GM18907 (cell line): Measurements from ENCODE around the gene ROR2.

ENCODE experiments used
- ATAC-seq: cut with Tn5 transposase; IDR thresholded peaks from one replicate; pipeline ENCODE4 v1.9.1; 2021; ENCODE audit warnings: mild to moderate bottlenecking, moderate library complexity; ENCODE audit not compliant: unreplicated experiment

The ROR2 gene

DNA sequence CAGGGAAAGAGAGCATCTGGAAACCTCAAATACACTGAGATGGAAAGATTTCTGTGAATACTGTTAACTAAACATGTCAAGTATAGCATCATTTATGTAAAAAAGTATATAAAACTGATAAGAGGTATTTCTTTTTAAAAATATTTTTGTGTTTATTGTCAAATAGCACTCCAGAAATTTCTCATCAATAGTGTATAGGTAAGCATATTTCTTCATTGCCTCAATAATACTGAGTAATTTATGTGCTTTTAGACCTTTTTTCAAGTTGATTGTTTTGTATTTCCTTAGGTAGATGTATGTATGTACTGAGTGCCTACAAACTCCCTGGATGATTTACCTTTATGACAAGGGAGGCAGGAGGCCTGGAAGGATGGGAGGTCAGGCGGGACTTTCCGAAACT lies 196.3 kb downstream of the ROR2 start:
- ATAC-seq, result no peak

DNA sequence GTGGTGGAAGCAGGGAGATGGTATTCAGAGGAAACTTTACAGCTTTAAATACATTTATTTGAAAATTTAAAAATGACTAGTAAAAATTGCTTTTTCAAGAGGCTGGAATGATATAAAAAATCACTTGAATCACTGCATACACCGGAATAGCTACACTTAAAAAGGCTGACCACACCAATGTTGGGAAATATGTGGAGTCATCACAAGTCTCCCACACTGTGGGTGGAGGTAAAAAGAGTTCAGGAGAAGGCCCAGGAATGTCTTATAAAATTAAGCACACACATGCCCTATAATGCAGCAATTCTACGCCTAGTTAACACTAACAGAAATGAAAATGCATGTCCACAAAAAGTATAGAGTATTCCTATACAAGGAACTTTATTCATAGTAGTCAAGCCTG lies 198.1 kb downstream of the ROR2 start:
- ATAC-seq, result no peak

DNA sequence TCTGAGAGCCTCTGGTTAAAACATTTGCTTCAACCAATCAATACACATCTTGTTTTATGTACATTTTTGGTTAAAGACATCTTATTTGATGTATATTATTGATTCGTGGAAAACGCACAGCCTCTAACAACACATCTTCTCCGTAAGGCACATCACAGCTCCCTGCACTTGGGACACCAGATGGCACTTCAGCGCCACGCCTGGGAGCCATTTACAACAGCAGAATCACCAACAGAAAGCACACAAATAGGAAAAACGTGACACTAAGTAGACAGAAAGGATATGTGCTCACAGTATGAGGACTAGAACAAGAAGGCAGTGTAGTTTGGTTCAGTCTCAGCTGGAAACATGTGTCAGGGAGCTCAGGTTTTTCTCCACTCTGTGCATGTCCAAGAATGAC lies 199.7 kb downstream of the ROR2 start:
- no peak for ATAC-seq

DNA sequence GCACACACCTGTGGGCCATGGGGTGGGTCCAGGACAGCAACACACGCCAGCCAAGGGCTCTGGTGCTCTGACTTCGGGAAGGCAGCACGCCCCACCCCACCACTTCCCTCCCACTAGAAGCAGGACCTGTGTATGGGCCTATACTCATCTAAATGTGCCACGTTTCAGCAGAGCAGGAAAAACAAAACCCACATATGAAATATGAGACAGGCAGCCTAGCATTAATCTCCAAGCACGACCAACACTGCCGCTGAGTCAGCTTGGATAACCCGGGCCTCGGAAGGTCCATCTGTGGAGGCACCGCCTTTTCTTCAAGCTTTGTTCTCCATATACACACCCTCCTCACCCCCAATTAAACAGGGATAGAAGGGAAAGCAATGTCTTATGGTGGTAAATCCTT lies 203.1 kb downstream of the ROR2 start:
- no peak for ATAC-seq

DNA sequence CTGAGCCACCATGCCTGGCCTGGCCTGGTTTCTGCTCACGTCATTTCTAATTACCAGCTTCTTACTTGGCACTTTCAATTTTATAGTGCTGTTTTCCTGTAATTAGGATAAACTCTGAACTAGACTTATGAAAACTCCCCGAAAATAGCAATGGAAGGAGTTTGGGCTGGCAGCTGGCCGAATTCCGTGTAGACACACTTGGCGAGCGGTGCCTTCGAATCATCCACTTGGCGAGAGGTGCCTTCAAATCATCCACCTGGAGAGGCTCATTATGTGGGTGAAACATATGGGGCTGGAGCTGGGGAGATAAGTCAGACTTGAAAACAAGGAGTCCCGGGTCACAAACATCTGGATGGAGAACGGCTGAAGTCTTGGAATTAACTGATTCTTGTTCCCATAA lies 203.7 kb downstream of the ROR2 start:
- ATAC-seq, result no peak

DNA sequence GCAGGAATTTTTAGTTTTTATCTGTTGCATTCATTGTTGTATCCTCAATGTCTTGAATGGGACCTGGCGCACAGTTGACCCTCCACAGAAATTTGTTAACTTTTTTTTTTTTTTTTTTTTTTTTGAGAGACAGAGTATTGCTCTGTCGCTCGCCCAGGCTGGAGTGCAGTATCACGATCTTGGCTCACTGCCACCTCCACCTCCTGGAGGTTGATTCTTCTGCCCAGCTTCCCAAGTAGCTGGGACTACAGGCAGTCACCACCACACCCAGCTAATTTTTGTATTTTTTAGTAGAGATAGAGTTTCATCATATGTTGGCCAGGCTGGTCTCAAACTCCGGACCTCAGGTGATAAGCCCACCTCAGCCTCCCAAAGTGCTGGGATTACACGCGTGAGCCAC lies 205.9 kb downstream of the ROR2 start:
- no peak for ATAC-seq

DNA sequence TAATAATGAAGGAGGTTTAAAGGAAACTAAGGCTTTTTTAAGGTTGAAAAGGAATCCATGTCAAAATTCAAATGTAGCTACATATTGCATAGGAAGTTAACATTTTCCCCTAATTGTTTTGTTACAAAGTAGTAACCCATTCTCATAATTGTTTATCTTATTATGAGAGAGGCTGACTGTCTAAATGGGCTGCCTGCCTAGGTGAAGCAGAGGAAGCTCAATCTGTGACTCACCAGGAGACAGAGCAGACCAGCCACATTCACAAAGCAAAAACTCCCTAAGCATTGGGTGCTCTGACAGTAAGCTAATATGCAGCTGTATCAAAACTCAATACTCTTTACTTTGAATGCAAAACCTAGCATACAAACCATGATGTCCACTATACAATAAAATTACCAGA lies 208.5 kb downstream of the ROR2 start:
- no peak for ATAC-seq

DNA sequence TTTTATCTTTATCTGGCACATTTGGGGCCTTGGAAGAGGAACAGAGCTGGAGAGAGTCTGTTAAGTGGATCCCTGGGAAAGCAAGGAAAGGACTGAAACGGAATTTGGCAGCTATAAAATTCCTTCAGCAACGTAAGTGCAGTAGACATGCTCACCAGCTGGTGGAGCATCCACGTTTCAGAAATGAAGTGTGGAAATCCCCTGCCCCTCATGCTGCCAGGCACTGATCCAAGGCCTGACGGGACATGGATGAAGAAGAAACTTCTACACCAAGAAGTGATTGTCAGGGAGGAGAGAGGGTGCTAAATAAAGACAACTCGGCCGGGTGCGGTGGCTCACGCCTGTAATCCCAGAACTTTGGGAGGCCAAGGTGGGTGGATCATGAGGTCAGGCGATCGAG lies 209.3 kb downstream of the ROR2 start:
- no peak for ATAC-seq

DNA sequence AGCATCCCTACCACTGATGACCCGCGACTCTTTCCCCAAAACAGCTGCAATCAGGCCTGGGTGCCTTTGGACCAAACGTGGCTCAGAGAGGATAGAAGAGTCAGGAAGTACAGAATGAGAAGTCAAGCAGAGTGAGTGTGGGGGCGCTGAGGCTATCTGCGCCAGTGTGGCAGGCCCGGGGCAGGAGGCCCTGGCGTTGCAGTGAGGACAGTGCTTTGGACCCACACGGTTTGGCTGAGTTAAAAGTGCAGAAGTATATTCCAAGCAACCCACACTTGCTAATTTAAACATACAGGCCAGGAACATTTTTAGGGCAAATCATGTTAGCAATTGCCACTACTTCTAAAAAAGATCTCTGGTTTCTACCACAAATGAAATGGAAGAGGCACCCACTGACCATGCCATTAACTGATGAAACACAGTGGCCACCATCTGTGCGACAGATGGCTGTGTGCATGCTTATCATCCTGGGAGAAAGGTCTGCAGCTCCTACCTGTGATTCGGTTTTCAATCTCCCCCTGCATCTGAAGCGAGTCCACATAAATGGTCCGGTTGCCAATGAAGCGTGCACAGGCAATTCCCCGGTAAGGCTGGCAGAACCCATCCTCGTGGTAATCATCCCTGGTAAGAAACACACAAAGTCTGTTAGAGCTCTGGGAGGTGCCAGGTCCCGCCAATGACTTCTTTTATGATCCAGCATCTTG lies 213.0 kb downstream of the ROR2 start:
- ATAC-seq, result no peak

DNA sequence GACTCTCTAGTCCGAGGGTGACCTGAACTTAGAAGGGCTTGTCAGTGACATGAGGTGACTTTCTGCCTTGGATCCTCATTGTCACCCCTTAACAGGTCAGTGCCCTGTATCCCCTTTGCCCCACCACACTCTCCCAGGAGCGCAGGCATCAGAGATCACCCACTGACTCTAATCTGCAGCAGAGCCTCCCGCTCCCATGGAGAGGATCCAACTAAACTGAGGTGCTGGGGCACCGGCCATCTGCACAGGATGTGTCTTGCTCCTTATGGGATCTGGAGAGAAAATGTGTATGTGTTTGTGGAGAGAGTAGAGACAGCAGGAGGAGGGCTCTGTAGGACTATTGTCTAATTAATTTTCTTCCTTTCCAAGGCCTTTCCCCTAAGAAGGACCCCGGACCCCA lies 213.7 kb downstream of the ROR2 start:
- no peak for ATAC-seq

DNA sequence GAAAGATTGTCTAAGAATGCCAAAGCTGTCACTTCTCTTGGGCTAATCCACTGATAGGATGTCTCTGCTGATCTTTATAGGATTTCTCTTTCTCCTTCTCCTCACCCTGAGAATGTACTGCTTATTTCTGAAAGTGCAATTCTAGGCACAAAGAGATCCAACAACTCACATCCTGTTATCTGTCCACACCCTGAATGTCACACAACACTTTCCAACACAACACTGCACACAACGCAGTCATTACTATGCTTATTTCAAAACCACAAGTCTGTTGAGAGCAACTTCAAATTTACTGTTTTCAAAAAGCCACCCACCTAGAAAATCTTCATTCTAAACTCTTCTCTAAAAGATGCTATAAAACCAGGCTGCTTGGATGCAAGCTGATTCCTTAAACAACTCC lies 215.0 kb downstream of the ROR2 start:
- ATAC-seq, result no peak

DNA sequence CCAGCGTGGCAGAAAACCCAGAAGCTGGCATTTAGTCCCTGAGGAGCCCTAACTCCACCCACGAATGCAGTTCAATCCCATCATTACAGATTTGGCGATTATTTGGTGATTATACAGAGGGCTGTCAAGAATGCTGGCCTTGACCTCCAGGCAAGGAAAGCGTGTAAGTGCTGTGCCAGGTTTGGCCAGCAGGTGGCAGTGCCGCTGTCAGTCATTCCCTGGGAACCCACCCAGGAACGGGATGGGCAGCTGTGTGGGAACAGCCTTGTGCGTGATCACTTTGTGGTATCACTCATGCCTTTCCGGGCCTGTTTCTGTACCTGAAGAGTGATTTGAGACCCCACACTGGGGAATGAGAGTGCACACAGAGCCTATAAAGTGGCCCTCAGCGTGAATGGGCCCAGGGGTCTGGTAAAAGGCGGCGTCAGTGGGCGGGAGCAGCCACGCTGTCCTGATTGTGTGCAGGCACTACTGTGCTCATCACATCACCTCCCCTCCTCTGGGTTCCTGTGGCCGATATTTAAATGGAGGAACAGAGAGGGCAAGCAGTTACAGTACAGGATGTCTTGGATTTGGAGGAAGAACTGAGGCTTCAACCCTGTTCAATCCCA lies 215.6 kb downstream of the ROR2 start:
- peak; percentile 63 for ATAC-seq

DNA sequence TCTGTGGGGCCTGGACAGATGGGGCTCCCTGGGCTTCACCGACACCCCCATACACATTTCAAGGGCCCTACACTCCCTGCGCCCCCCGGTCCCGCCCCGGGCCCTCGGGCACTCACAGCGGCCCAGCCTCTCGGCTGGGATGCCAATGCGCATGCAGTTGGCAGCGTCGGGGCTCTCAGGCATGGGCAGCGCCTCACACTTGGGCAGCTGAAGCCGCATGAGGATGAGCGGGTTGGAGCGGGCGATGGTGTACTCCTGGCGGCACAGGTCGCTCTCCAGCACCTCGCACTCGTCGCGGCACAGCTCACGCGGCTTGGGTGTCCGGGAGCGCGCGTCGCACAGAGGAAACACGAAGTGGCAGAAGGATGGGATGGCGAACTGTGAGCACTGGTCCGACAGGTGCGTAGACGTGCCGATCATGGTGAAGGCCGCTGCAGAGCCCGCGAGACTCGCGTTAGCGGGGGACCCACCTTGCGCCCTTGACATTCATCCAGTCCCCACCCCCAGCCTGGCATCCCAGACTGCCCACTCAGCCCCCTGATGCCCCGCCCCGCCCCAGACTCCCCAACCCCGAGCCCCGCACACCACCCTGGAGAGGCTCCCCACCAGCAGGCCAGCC lies 216.9 kb downstream of the ROR2 start:
- no peak for ATAC-seq

DNA sequence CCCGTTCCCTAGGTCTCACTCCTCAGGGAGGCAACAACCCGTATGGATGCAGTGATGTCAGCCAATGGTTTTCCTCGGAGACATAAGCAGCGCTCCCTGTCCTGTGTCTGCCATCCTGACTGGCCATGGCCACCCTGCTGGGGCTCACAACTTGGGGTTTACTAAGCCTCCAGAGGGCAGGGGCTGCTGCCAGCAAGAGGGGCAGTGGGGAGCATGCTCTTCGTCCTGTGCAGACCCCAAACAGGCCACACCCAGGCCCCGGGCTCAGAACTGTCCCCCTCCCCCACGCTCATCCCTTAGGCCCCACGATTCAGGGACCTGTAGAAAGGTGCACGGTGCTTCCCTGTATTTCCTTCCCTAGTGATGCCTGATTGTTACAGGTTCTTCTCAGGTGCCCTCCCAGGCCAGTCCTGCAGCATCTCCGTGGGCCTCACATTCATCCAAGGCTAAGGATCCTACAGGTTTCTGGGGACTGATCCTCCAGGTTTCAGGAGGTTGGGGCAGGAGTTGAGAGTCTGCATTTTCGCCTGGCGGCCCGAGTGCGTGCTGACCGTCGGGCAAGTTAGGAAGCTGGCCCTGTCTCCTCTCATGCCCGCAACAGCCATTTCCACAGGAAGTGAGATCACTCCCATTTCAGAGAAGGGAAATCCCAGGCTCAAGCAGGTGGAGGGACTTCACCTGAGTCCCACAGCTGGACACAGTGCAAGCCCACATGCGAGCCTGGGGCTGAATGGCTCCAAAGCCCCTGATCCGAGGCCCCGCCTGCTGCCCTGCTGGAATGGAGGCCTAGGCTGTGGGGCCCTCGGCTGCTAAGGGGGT lies 217.6 kb downstream of the ROR2 start:
- ATAC-seq, result peak; percentile 46

DNA sequence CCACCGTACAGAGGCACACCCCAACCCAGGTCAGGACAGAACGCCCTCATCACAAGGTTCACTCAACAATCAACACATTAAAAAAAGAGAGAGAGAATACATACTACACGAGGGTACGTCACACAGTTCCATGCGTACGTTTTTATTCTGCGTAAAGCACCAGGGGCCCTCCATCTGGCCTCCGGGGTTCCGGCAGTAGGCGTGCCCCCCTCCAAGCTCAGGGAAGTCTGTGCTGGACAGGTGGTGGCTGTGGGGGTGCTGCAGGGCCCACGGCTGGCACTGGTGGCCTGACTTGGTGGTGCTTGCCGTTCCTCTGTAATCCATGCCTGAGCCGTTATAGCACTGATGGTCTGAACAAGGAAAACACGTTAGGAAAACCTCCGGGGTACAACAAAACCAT lies 219.2 kb downstream of the ROR2 start:
- ATAC-seq, result no peak

DNA sequence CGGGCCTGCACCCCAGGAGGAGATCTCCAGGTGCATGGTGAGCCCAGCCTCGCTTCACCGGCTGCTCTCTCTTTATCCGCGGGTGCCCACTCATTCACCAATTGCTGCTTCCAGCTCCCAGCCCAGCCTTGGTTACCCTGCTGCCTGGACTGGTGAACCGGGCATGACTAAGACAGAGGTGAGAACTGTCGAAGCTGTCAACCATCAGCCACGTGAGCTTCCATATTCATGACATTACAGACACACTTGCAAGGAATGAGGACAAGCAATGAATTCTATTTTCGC lies 220.5 kb downstream of the ROR2 start:
- ATAC-seq, result no peak

DNA sequence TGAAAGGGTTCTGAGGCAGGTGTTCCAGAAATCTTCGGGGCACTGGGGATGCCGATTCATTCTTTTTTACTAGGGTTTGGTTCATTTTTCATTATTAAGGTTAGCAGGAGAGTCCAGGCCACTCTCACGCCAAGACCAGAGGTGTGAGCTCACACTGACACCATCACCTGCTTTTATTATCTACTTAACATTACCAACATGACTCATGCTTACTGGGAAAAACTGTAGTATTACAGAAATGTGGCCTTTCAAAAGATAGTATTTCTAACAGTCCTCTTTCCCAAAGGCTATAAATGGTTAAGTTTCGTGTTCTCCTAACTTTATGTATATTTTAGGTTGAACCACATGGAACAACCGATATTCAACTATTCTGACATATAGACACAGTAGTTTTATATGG lies 222.1 kb downstream of the ROR2 start:
- no peak for ATAC-seq

DNA sequence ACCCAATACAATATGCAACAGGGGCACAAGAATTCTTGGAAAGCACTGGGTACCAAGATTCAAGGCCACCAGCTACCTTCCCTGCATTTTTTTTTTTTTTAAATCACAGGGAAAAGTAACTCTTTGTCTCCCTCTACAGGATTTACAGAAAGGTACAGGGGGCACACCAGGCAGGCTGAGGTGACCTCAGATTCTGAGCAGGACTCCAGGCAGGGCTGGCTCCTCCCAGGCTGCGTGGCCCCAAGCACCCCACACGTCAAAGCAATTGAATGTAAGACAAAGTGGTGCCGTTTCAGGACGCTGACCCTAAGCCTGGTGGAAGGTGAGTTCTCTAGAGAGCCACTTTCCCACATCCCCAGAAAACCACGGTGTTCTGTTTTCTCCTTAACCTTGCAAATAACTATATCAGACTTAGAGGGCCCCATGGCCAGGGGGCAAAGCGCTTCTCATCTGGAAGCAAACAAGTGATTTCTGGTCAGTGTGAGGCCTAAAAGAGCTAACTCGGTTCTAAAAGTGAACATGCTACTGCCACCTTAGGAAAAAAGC lies 222.6 kb downstream of the ROR2 start:
- no peak for ATAC-seq

DNA sequence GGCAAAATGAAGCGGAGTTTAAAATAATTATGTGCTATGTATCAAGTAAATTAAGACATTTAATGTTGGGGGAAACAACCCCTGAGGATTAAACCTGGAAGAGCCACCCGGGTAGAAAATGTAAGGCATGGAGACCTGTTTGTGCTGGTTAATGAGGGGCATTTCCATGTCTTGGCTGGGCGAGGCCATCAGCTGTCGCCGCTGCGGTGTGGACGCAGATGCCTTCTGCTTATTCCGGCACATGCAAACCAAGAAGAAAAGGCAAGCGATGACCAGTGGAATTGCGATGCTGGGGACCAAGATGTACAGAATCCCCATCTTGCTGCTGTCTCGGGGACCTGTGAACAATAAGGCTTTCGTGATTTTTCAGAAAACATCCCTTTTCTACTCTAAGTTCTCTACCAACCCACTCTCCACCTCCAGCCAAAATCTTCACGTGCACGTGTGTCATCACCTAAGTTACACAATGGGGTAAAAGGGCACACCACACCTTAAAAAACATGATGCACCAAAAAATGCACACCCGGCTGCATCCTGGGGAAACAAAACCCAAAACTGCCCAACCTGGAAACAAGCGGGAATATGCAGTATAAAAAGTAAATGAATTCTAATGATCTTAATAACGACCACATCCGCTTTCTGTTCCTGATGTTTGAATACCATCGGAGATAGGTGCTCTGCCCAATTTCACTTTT lies 223.5 kb downstream of the ROR2 start:
- ATAC-seq, result no peak

DNA sequence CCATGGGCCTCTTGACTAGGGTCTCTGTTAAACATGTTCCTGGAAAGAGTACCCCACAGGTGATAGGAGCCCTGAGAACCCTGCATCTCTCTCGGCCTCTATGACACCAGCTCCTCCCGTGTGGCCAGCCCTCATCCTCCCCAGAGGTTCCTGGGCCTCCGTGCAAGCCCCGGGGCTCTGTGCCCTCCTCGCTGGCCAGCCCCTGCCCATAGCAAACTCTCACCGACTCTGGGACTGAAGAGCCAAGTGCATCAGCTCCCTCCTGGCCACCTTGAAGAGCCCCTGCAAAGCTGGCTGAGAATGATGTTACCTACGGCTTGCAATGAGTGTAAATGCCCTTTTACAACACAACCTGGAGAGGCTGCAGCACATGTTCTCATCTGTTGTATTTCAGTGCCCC lies 224.4 kb downstream of the ROR2 start:
- no peak for ATAC-seq
